Glutamatergic neuron (in vitro differentiated cells): ENCODE data around the gene ACBD3. TPM values are rescaled to one million over a fixed set of nuclear protein-coding genes. Genes with fewer than 3 reads are reported as not detected.

Experiments used
- DNase-seq: peaks from one replicate; pipeline ENCODE4 v3.0.0; 2022
- H3K27ac Mint-ChIP-seq: one replicate; pipeline ENCODE4 v1.8.0; 2020; ENCODE audit warnings: mild to moderate bottlenecking, mixed read lengths, inconsistent platforms; ENCODE audit not compliant: unreplicated experiment
- H3K27me3 Mint-ChIP-seq: one replicate; pipeline ENCODE4 v1.8.0; 2020; ENCODE audit warnings: mild to moderate bottlenecking, moderate library complexity, mixed read lengths, inconsistent platforms; ENCODE audit not compliant: unreplicated experiment
- H3K36me3 Mint-ChIP-seq: one replicate; pipeline ENCODE4 v1.8.0; 2020; ENCODE audit warnings: mild to moderate bottlenecking, mixed read lengths, inconsistent platforms; ENCODE audit not compliant: unreplicated experiment
- H3K4me1 Mint-ChIP-seq: one replicate; pipeline ENCODE4 v1.8.0; 2020; ENCODE audit warnings: mild to moderate bottlenecking, low read depth, mixed read lengths, inconsistent platforms; ENCODE audit not compliant: unreplicated experiment
- H3K4me3 Mint-ChIP-seq: one replicate; pipeline ENCODE4 v1.8.0; 2020; ENCODE audit warnings: mild to moderate bottlenecking, mixed read lengths, inconsistent platforms; ENCODE audit not compliant: unreplicated experiment
- H3K9me3 Mint-ChIP-seq: one replicate; pipeline ENCODE4 v1.8.0; 2020; ENCODE audit warnings: mild to moderate bottlenecking, moderate library complexity, mixed read lengths, inconsistent platforms; ENCODE audit not compliant: unreplicated experiment
- total RNA-seq: library from RNA; stranded (reverse); fragmentation: NEBNext Ultra II Directional; extraction: Animal tissue kit (Norgen Biotek cat#: 25700); gene quantifications from one replicate; pipeline ENCODE4 v1.2.1, GENCODE V29; 2021; ENCODE audit not compliant: unreplicated experiment
- TF ChIP-seq, protein P1 (sequence below): fragments of 200-600 bp; sonication (generic); IDR thresholded peaks from one replicate; pipeline ENCODE4 v1.5.0; 2021; ENCODE audit not compliant: partially characterized antibody, unreplicated experiment

The ACBD3 gene
- total RNA-seq, 1 donor from 2014 or later: 33.7 TPM

DNA sequence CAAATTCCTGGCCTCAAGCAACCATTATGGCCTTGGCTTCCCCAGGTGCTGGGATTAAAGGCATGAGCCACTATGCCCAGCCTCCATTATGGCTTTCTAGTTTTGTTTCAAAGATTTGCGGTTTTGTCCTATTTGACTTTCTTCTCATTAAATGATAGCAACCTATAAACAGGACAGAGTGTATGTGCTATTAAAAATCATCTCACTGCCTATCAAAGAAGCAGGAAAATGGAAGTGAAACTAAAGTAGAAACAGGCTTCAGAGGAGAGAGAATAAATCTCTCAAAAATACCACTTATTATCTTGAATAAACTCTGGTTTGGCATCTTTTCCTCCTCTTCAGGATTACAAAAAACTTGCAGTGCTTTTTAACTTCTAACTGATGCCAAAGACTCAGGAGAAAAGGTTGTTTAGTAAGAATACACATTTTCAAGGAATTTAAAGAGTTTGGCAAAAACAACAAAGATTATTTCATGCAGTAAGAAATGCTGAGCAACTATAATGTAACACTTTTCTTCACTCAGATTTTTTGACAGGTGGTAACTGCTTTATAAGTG lies 28.7 kb downstream of the ACBD3 start:
- Mint-ChIP-seq H3K27ac (no peak overlapping the region), H3K4me1 (no peaks in the 10 kb centered on the region), H3K36me3 (no peaks in the 10 kb centered on the region), H3K27me3 (no peaks in the 10 kb centered on the region), H3K4me3 (no peak overlapping the region), H3K9me3 (no peaks in the 10 kb centered on the region)
- TF ChIP-seq, protein P1, sequence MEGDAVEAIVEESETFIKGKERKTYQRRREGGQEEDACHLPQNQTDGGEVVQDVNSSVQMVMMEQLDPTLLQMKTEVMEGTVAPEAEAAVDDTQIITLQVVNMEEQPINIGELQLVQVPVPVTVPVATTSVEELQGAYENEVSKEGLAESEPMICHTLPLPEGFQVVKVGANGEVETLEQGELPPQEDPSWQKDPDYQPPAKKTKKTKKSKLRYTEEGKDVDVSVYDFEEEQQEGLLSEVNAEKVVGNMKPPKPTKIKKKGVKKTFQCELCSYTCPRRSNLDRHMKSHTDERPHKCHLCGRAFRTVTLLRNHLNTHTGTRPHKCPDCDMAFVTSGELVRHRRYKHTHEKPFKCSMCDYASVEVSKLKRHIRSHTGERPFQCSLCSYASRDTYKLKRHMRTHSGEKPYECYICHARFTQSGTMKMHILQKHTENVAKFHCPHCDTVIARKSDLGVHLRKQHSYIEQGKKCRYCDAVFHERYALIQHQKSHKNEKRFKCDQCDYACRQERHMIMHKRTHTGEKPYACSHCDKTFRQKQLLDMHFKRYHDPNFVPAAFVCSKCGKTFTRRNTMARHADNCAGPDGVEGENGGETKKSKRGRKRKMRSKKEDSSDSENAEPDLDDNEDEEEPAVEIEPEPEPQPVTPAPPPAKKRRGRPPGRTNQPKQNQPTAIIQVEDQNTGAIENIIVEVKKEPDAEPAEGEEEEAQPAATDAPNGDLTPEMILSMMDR: no peak
- DNase-seq: no peak

DNA sequence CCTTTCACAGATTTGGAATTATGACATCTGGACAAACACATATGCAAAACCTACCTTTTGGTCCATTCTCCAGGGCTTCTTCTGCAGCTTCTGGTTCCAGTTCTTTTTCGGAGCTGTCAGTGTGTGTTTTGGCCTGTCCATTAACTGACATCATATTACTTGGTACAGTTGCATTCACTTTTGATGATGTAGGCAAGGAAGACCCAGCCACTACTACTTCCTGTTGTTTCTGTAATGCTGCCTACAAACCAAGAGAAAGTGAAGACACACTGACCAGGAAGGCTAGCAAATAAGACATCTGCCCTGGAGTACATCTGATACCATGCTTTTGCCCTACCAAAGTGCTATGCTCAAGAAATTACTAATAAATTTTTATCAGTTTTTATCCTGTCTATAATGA lies 31.9 kb downstream of the ACBD3 start:
- Mint-ChIP-seq H3K36me3 (no peaks in the 10 kb centered on the region), H3K4me3 (no peak overlapping the region), H3K9me3 (no peaks in the 10 kb centered on the region), H3K27ac (no peak overlapping the region), H3K4me1 (no peaks in the 10 kb centered on the region), H3K27me3 (no peaks in the 10 kb centered on the region)
- no peak for DNase-seq
- TF ChIP-seq, protein P1: no peak

DNA sequence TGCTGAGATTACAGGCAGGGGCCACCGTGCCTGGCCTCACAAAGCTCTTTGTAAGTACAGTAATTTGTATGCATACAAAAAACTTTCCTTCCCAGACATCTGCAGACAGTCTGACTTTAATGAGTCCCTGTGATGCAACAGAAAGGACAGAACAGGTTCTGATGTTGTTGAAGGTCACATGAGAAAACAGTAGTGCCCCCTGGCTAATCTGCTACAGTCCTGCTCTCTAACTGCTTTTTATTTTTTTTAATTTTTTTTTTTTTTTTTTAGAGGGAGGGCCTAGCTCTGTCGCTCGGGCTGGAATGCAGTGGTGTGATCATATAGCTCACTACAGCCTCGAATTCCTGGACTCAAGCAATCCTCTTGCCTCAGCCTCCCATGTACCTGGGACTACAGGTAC lies 36.7 kb downstream of the ACBD3 start:
- no peaks in the 10 kb centered on the region for H3K36me3 Mint-ChIP-seq
- no peak overlapping the region for H3K27ac Mint-ChIP-seq
- DNase-seq: no peak
- TF ChIP-seq, protein P1: no peak
- no peak overlapping the region for H3K4me3 Mint-ChIP-seq
- peaks cover 1% of the 10 kb centered on the region for H3K27me3 Mint-ChIP-seq
- H3K9me3 Mint-ChIP-seq: no peaks in the 10 kb centered on the region
- no peaks in the 10 kb centered on the region for H3K4me1 Mint-ChIP-seq

DNA sequence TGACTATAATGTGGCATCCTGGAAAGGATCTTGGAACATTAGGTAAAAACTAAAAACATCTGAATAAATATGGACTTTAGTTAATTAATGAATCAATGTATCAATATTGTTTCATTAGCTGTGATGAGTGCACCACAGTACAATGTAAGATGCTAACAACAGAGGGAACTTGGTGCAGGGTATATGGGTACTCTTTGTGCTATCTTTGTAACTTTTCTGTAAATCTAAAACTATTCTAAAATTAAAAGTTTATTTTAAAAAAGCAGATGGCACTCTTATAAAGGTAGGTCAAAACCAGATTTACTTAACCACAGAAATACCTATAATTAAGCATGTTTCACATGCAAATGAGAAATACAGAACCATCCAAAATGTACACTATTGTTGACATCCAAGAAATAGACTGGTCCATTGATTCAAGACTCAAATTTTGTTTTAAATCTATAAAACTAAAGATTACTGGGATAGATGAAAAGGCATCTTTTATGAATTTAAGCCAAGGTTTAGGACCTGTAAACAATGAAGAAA lies 38.4 kb downstream of the ACBD3 start:
- DNase-seq: no peak
- Mint-ChIP-seq H3K4me3 (no peak overlapping the region), H3K27me3 (peaks cover 1% of the 10 kb centered on the region), H3K27ac (no peak overlapping the region), H3K4me1 (no peaks in the 10 kb centered on the region), H3K9me3 (no peaks in the 10 kb centered on the region), H3K36me3 (peaks cover 5% of the 10 kb centered on the region)
- TF ChIP-seq, protein P1: no peak

DNA sequence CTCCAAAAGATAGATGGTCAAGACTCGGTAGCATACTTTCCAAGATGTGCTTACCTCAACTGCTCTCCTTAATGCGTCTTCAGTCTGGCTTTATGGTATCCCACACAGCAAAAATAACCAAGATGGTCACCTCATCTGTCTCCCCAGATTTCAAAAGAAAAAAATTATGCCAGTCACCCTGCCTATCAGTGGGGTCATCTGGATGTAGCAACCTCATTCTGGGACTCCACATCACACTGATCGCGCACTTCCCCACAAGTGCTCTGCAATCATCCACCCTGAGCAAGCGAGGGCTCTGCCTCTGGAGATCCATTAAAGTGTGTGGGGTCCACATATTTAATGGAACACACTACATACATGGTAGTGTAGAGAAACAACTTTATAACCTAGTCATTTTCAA lies 42.5 kb downstream of the ACBD3 start:
- H3K9me3 Mint-ChIP-seq: no peaks in the 10 kb centered on the region
- no peak overlapping the region for H3K4me3 Mint-ChIP-seq
- no peak overlapping the region for H3K27ac Mint-ChIP-seq
- TF ChIP-seq, protein P1: no peak
- DNase-seq: no peak
- H3K27me3 Mint-ChIP-seq: peaks cover 1% of the 10 kb centered on the region
- no peaks in the 10 kb centered on the region for H3K4me1 Mint-ChIP-seq
- peaks cover 5% of the 10 kb centered on the region for H3K36me3 Mint-ChIP-seq
